ENCODE measurements around the gene TRPM1.
"Not testable (repeated sequence)": the region's sequence is repeated elsewhere in the genome, so short reads cannot be mapped to it uniquely, and the experiment has no call there.

The TRPM1 gene

DNA sequence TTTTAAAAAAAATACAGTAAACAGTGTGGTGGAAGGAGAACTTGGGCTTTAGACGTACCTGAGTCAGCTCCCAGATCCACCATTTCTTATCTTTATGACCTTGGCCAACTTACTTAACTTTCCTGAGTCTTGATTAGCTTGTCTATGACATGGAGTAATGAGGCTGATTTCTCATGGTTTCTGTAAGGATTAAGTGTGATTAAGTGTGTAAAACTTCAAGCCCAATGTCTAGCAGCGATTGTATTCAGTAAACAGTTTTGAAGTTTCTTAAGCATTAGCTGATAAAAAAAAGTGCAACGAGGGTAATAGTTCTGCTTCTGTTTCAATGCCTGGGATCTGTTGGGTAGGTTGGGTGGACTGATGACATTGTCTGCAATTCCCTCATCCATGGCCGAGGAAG is 10.8 kb downstream of the TRPM1 start:
- Histone ChIP-seq H3K9me3 (peaks cover 5% of the 10 kb centered on the region; the same call in 1 of the 2 replicates), H3K4me1 (no peaks in the 10 kb centered on the region), H3K27me3 (peaks cover 3% of the 10 kb centered on the region; the same call in 1 of the 2 replicates), H3K36me3 (no peaks in the 10 kb centered on the region), H3K4me3 (ENCODE audit: low read depth, low read length) (no peak overlapping the region)
- TF ChIP-seq, protein P1, sequence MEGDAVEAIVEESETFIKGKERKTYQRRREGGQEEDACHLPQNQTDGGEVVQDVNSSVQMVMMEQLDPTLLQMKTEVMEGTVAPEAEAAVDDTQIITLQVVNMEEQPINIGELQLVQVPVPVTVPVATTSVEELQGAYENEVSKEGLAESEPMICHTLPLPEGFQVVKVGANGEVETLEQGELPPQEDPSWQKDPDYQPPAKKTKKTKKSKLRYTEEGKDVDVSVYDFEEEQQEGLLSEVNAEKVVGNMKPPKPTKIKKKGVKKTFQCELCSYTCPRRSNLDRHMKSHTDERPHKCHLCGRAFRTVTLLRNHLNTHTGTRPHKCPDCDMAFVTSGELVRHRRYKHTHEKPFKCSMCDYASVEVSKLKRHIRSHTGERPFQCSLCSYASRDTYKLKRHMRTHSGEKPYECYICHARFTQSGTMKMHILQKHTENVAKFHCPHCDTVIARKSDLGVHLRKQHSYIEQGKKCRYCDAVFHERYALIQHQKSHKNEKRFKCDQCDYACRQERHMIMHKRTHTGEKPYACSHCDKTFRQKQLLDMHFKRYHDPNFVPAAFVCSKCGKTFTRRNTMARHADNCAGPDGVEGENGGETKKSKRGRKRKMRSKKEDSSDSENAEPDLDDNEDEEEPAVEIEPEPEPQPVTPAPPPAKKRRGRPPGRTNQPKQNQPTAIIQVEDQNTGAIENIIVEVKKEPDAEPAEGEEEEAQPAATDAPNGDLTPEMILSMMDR (IDR thresholded peaks at IDR 0.05; ENCODE audit: low read depth, low read length): no peak
- DNase-seq: no peak

DNA sequence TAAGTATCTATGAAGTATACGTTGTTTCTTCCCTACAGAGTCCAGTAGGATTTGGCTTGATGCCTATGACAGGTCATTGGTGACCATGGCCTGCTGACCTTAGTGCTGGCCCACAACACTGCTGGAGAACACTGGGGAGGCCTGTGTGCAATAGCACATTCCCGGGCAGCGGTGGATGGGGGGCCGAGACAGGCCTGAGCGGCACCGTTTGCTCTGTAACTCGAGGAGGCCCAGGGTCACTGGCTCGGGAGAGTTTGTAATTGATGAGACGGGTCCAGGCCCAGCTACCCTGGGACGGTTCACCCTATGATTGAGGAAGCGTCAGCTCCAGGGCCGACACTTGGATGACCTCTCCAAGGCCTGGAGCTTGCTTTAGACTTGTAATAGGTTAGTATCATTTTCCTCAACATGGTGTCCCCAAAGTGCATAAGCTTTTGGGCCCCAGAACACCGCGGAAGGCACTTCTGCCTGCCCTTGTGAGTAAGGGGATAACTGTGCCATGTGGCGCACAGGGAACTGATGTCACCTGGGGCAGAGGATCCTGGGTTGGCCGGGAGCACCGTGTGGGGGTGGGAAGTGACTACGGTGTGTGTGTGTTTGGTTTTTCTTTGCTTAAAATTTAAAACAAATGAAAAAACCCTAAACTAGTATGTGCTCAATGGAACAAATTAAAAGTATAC is 12.0 kb downstream of the TRPM1 start:
- no peaks in the 10 kb centered on the region for H3K36me3 ChIP-seq
- H3K4me1 ChIP-seq: no peaks in the 10 kb centered on the region
- DNase-seq: no peak
- no peak overlapping the region for H3K4me3 ChIP-seq (ENCODE audit: low read depth, low read length)
- peaks cover 3% of the 10 kb centered on the region; the same call in 1 of the 2 replicates for H3K27me3 ChIP-seq
- peaks cover 5% of the 10 kb centered on the region; the same call in 1 of the 2 replicates for H3K9me3 ChIP-seq
- TF ChIP-seq, protein P1 (IDR thresholded peaks at IDR 0.05; ENCODE audit: low read depth, low read length): no peak

DNA sequence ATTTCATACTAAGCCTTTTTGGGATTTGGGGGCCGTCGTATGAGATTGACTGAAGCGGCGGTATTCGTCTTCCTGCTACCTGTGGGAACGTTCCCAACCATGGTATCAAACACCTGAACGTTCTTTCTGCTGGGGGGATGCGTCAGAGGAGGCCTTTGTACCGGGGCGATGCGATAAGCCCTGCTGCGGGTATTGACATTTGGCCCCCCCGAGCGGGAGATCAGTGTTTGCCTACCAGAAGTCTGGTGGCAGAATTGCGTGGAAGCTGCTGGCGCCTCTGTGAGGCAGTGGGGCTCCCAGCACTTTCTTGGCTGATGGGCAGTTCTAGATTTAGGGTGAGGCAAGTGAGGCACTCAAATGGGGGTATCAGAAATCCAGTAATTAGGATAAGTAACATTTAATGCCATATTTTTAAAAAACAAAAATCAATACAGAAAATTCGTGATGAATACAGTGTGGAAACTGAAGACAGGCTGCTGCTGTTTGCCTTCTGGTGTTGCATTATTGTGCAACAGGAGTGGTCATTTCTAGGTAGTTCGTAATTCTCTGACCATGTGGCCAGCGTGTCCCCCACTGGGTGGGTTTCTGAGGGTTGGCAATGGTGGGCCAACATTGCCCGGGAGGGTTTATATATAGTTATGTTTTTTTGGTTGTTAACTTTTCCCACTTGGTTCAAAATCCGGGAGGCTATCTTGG is 12.7 kb downstream of the TRPM1 start:
- no peaks in the 10 kb centered on the region for H3K4me1 ChIP-seq
- TF ChIP-seq, protein P1 (IDR thresholded peaks at IDR 0.05; ENCODE audit: low read depth, low read length): no peak
- peaks cover 5% of the 10 kb centered on the region; the same call in 1 of the 2 replicates for H3K9me3 ChIP-seq
- H3K36me3 ChIP-seq: no peaks in the 10 kb centered on the region
- H3K27me3 ChIP-seq: 0 out of 2 replicates have a peak, but pooled peaks cover 3% of the 10 kb centered on the region
- no peak for DNase-seq
- no peak overlapping the region for H3K4me3 ChIP-seq (ENCODE audit: low read depth, low read length)

DNA sequence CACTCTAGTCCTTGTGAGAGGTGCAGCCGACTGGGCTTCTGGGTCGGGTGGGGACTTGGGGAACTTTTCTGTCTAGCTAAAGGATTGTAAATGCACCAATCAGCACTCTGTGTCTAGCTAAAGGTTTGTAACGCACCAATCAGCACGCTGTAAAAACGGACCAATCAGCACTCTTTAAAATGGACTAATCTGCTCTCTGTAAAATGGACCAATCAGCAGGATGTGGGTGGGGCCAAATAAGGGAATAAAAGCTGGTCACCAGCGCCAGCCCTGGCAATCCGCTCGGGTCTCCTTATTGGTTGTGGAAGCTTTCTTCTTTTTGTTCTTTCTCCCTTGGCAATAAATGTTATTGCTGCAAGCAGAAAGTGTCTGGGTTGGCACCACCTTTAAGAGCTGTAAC is 13.5 kb downstream of the TRPM1 start:
- H3K4me3 ChIP-seq (ENCODE audit: low read depth, low read length); DNase-seq; H3K4me1 ChIP-seq; H3K27me3 ChIP-seq; H3K9me3 ChIP-seq; H3K36me3 ChIP-seq: not testable (repeated sequence)

DNA sequence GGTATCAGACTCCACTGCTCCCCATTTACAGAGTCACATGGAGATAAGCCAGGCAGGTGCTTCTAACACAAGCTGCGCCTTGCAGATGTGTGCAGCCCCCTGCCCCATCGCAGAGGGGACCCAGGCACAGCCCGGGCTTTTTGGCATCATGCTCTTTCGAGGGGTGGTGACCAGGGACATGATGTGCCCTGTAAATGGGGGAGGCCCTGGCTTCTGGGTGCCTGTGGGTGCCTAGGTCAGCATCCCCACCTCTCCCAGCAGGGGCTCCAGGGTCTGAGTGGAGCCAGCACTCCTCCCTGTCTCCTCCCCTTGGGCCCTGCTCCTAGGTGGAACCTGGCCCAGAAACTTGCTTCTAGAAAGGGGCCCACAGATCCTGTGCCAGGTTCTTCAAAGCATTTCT is 15.2 kb downstream of the TRPM1 start:
- TF ChIP-seq, protein P1 (IDR thresholded peaks at IDR 0.05; ENCODE audit: low read depth, low read length): no peak
- no peaks in the 10 kb centered on the region for H3K36me3 ChIP-seq
- H3K4me1 ChIP-seq: no peaks in the 10 kb centered on the region
- H3K27me3 ChIP-seq: peaks cover 11% of the 10 kb centered on the region; the same call in 1 of the 2 replicates
- H3K9me3 ChIP-seq: peaks cover 5% of the 10 kb centered on the region; the same call in 1 of the 2 replicates
- no peak overlapping the region for H3K4me3 ChIP-seq (ENCODE audit: low read depth, low read length)
- no peak for DNase-seq

DNA sequence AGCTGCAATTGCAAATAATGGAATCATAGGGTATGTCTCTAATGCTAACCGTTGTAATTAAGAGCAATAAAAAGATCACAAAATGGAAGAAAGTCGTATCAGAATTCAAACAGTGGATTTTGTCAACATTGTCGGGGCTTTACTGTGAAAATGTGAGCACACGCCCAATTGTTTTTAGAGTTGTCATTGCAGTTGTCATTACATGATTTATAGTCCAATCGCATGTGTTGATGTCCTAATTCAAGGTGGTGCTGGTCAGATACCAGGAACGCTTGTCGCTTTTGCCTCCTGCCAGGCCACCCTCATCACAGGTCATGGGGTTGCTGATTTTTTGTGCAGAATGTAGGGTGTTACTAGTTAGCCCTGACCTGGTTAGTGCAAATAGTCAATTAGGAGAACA is 16.2 kb downstream of the TRPM1 start:
- H3K36me3 ChIP-seq: no peaks in the 10 kb centered on the region
- no peaks in the 10 kb centered on the region for H3K4me1 ChIP-seq
- TF ChIP-seq, protein P1 (IDR thresholded peaks at IDR 0.05; ENCODE audit: low read depth, low read length): no peak
- peaks cover 9% of the 10 kb centered on the region; the same call in 1 of the 2 replicates for H3K27me3 ChIP-seq
- H3K4me3 ChIP-seq (ENCODE audit: low read depth, low read length): no peak overlapping the region
- DNase-seq: no peak
- H3K9me3 ChIP-seq: peaks cover 5% of the 10 kb centered on the region; the same call in 1 of the 2 replicates
